HEK293 (cell line): ENCODE data around the gene LRRC23.

Experiments
- CTCF ChIA-PET: fragments of 350-600 bp; formaldehyde crosslinking; extraction: SDS; loops from one replicate; lab custom pipeline; 2021; ENCODE audit warnings: antibody characterized with exemption; lab: Yijun Ruan, JAX
- POLR2A ChIA-PET: fragments of 300-600 bp; formaldehyde crosslinking; extraction: SDS; loops from one replicate; lab custom pipeline; 2020; ENCODE audit warnings: antibody characterized with exemption, inconsistent platforms; lab: Yijun Ruan, JAX
- H3K27ac ChIP-seq: fragments of 200-500 bp; sonication (Bioruptor generic); 2 replicates; pipeline ENCODE4 v1.5.1; 2014; ENCODE audit warnings: low read depth, low read length, control low read depth, inconsistent platforms; ENCODE audit errors: extremely low read depth
- H3K36me3 ChIP-seq, 2 experiments: fragments of 200-500 bp in 1 of 2; sonication (Bioruptor generic) in 1 of 2; 1 replicate in 1 of 2; 2 replicates in 1 of 2; pipeline ENCODE4 v1.5.1; 2014 to 2017; ENCODE audit warnings: inconsistent platforms in 2 of 2, low read length in 2 of 2; ENCODE audit not compliant: control insufficient read depth in 2 of 2, insufficient read depth in 1 of 2
- H3K4me1 ChIP-seq: fragments of 200-500 bp; sonication (Bioruptor generic); 2 replicates; pipeline ENCODE4 v1.5.1; 2014; ENCODE audit warnings: mild to moderate bottlenecking, low read length, inconsistent platforms; ENCODE audit not compliant: control insufficient read depth, insufficient read depth
- H3K4me3 ChIP-seq: 2 replicates; pipeline ENCODE4 v1.5.1; 2011; ENCODE audit warnings: low read depth, mild to moderate bottlenecking, control low read depth, low read length, moderate library complexity
- H3K9me3 ChIP-seq: fragments of 200-500 bp; sonication (Bioruptor generic); 2 replicates; pipeline ENCODE4 v1.5.1; 2014; ENCODE audit warnings: low read depth, low read length, inconsistent platforms; ENCODE audit not compliant: control insufficient read depth, insufficient read depth
- GLI2 ChIP-seq: fragments of 450-650 bp; formaldehyde crosslinking; IDR thresholded peaks from 2 replicates; pipeline ENCODE4; 2017; ENCODE audit warnings: missing biosample characterization, missing genetic modification characterization, low read depth, borderline replicate concordance
- GLI4 ChIP-seq: fragments of 450-650 bp; formaldehyde crosslinking; IDR thresholded peaks from 2 replicates; pipeline ENCODE4 v1.5.1; 2016; ENCODE audit warnings: missing biosample characterization, missing genetic modification characterization
- HOXC10 ChIP-seq: sonication (generic); formaldehyde crosslinking; IDR thresholded peaks from 2 replicates; pipeline ENCODE4 v1.8.1; 2023; ENCODE audit warnings: mild to moderate bottlenecking, missing genetic modification reagents
- KLF7 ChIP-seq: fragments of 450-650 bp; formaldehyde crosslinking; IDR thresholded peaks from 2 replicates; pipeline ENCODE4 v1.5.1; 2016; ENCODE audit warnings: missing biosample characterization, missing genetic modification characterization, borderline replicate concordance
- SCRT1 ChIP-seq: fragments of 450-650 bp; formaldehyde crosslinking; IDR thresholded peaks from 2 replicates; pipeline ENCODE4 v1.5.1; 2016; ENCODE audit warnings: missing biosample characterization, missing genetic modification characterization, borderline replicate concordance
- SP3 ChIP-seq: fragments of 450-650 bp; formaldehyde crosslinking; IDR thresholded peaks from 2 replicates; pipeline ENCODE4 v1.5.1; 2016; ENCODE audit warnings: missing biosample characterization, missing genetic modification characterization
- ZFP37 ChIP-seq: fragments of 450-650 bp; formaldehyde crosslinking; IDR thresholded peaks from 2 replicates; pipeline ENCODE4 v1.5.1; 2016; ENCODE audit warnings: missing biosample characterization, missing genetic modification characterization
- ZNF138 ChIP-seq: fragments of 450-650 bp; formaldehyde crosslinking; IDR thresholded peaks from 2 replicates; pipeline ENCODE4 v1.5.1; 2016; ENCODE audit warnings: missing biosample characterization, missing genetic modification characterization, borderline replicate concordance
- ZNF174 ChIP-seq: fragments of 450-650 bp; formaldehyde crosslinking; IDR thresholded peaks from 2 replicates; pipeline ENCODE4 v1.5.0; 2017; ENCODE audit warnings: missing biosample characterization, mild to moderate bottlenecking, missing genetic modification characterization
- ZNF214 ChIP-seq: fragments of 450-650 bp; formaldehyde crosslinking; IDR thresholded peaks from 2 replicates; pipeline ENCODE4 v1.5.1; 2017; ENCODE audit warnings: missing biosample characterization, mild to moderate bottlenecking, missing genetic modification characterization, borderline replicate concordance
- ZNF248 ChIP-seq: fragments of 450-650 bp; formaldehyde crosslinking; IDR thresholded peaks from 2 replicates; pipeline ENCODE4 v1.5.1; 2017; ENCODE audit warnings: missing biosample characterization, missing genetic modification characterization
- ZNF311 ChIP-seq: fragments of 450-650 bp; formaldehyde crosslinking; IDR thresholded peaks from 2 replicates; pipeline ENCODE4 v1.5.1; 2017; ENCODE audit warnings: missing biosample characterization, missing genetic modification characterization, borderline replicate concordance
- ZNF335 ChIP-seq: fragments of 450-650 bp; formaldehyde crosslinking; conservative IDR thresholded peaks from 2 replicates; pipeline ENCODE4 v1.5.1; 2016; ENCODE audit warnings: missing biosample characterization, missing genetic modification characterization
- ZNF391 ChIP-seq: fragments of 450-650 bp; formaldehyde crosslinking; IDR thresholded peaks from 2 replicates; pipeline ENCODE4 v1.5.1; 2016; ENCODE audit warnings: low read depth, missing biosample characterization, missing genetic modification characterization, borderline replicate concordance
- ZNF621 ChIP-seq: fragments of 450-650 bp; formaldehyde crosslinking; IDR thresholded peaks from 2 replicates; pipeline ENCODE4 v1.5.1; 2017; ENCODE audit warnings: missing biosample characterization, missing genetic modification characterization
- ZNF654 ChIP-seq: fragments of 450-650 bp; formaldehyde crosslinking; IDR thresholded peaks from 2 replicates; pipeline ENCODE4 v1.5.1; 2016; ENCODE audit warnings: low read depth, missing biosample characterization, missing genetic modification characterization
- ZNF785 ChIP-seq: fragments of 450-650 bp; formaldehyde crosslinking; IDR thresholded peaks from 2 replicates; pipeline ENCODE4 v1.5.1; 2016; ENCODE audit warnings: missing biosample characterization, missing genetic modification characterization
- TF ChIP-seq, protein P1 (sequence below): fragments of 450-650 bp; formaldehyde crosslinking; IDR thresholded peaks from 2 replicates; pipeline ENCODE4 v1.5.1; 2016; ENCODE audit warnings: missing biosample characterization, missing genetic modification characterization
- TF ChIP-seq, protein P2 (sequence below): fragments of 450-650 bp; formaldehyde crosslinking; IDR thresholded peaks from 2 replicates; pipeline ENCODE4 v1.5.1; 2016; ENCODE audit warnings: missing biosample characterization, missing genetic modification characterization
- TF ChIP-seq, protein P3 (sequence below): fragments of 450-650 bp; formaldehyde crosslinking; IDR thresholded peaks from 2 replicates; pipeline ENCODE4 v1.5.1; 2016; ENCODE audit warnings: missing biosample characterization, missing genetic modification characterization
- TF ChIP-seq, protein P4 (sequence below): fragments of 450-650 bp; formaldehyde crosslinking; IDR thresholded peaks from 2 replicates; pipeline ENCODE4 v1.5.1; 2016; ENCODE audit warnings: missing biosample characterization, missing genetic modification characterization
- TF ChIP-seq, protein P5 (sequence below): fragments of 450-650 bp; formaldehyde crosslinking; IDR thresholded peaks from 2 replicates; pipeline ENCODE4 v1.5.1; 2017; ENCODE audit warnings: missing biosample characterization, missing genetic modification characterization

Gene LRRC23

DNA sequence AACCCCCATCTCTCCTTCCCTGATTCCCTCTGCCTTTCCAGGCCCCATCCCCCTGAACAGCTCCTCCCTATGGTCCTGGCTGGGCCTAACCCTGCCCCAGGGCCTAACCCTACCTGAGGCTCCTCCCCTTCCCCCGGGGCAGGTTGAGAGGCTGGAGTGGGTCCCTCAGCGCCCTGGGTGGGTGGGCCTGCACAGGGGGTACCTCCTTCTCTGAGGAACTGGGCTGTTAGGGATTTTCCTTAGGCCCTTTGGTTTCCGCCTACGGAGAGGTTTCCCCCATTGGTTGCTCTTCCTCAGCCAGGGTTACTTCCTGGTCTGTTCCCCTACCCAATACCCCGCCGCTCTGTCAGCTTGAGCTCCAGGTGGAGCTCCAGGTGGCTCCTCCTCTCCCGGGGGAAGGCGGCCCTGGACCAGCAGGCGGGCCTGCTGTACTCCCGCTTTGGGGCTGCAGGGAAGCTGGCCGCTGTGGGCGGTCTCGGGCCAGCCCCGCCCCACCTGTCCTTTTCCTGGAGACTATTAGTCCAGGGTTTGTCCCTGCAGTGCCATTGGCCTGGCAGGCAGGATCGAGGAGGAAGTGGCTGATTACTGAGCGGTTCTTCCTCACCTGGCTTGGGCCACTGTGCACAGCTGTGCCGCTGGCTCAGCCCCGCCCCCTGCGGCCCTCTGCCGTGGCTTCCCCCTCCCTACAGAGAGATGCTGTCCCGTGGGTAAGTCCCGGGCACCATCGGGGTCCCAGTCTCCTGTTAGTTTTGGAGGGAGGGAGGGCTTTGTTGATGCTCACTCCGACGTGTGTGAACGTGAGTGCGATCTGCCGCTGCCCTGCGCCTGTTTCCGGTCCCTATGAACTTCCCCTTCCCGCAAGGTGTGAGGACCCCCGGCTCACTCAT lies 41.7 kb downstream of the LRRC23 start:
- H3K4me3 ChIP-seq: peak overlapping the region; percentile 53
- ChIA-PET POLR2A (interaction anchor here (0.6 to 4.9 kb wide), 28 partner anchors 9 to 412 kb away, joined by 3 to 99 read pairs (median 5); partner anchors contain the start of genes C1RL, CDCA3, GAPDH and LPCAT3), CTCF (interaction anchor here (0.6 to 6.8 kb wide), 17 partner anchors 8 to 198 kb away, joined by 3 to 138 read pairs (median 8); partner anchors contain the start of genes C1R and SPSB2)
- H3K27ac ChIP-seq: peak overlapping the region; percentile 50
- H3K9me3 ChIP-seq: no peaks in the 10 kb centered on the region
- H3K36me3 ChIP-seq: peaks cover 0 to 15% of the 10 kb centered on the region in 2 experiments; a peak in 1 of 3 replicates
- peaks cover 14% of the 10 kb centered on the region for H3K4me1 ChIP-seq
- TF ChIP-seq ZNF248 (tag by site-specific recombination): no peak
- TF ChIP-seq, protein P1, sequence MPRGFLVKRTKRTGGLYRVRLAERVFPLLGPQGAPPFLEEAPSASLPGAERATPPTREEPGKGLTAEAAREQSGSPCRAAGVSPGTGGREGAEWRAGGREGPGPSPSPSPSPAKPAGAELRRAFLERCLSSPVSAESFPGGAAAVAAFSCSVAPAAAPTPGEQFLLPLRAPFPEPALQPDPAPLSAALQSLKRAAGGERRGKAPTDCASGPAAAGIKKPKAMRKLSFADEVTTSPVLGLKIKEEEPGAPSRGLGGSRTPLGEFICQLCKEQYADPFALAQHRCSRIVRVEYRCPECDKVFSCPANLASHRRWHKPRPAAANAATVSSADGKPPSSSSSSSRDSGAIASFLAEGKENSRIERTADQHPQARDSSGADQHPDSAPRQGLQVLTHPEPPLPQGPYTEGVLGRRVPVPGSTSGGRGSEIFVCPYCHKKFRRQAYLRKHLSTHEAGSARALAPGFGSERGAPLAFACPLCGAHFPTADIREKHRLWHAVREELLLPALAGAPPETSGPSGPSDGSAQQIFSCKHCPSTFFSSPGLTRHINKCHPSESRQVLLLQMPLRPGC (tag by site-specific recombination): no peak
- no peak for TF ChIP-seq ZNF785
- peak; percentile 96 for TF ChIP-seq SP3 (tag by site-specific recombination)
- no peak for TF ChIP-seq ZNF391 (tag by site-specific recombination)
- no peak for TF ChIP-seq ZNF311 (tag by site-specific recombination)
- no peak for TF ChIP-seq GLI2 (tag by site-specific recombination)
- TF ChIP-seq, protein P2, sequence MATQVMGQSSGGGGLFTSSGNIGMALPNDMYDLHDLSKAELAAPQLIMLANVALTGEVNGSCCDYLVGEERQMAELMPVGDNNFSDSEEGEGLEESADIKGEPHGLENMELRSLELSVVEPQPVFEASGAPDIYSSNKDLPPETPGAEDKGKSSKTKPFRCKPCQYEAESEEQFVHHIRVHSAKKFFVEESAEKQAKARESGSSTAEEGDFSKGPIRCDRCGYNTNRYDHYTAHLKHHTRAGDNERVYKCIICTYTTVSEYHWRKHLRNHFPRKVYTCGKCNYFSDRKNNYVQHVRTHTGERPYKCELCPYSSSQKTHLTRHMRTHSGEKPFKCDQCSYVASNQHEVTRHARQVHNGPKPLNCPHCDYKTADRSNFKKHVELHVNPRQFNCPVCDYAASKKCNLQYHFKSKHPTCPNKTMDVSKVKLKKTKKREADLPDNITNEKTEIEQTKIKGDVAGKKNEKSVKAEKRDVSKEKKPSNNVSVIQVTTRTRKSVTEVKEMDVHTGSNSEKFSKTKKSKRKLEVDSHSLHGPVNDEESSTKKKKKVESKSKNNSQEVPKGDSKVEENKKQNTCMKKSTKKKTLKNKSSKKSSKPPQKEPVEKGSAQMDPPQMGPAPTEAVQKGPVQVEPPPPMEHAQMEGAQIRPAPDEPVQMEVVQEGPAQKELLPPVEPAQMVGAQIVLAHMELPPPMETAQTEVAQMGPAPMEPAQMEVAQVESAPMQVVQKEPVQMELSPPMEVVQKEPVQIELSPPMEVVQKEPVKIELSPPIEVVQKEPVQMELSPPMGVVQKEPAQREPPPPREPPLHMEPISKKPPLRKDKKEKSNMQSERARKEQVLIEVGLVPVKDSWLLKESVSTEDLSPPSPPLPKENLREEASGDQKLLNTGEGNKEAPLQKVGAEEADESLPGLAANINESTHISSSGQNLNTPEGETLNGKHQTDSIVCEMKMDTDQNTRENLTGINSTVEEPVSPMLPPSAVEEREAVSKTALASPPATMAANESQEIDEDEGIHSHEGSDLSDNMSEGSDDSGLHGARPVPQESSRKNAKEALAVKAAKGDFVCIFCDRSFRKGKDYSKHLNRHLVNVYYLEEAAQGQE (tag by site-specific recombination): no peak
- no peak for TF ChIP-seq SCRT1 (tag by site-specific recombination)
- peak; percentile 56; the same call in 1 of the 2 replicates for TF ChIP-seq ZNF335
- no peak for TF ChIP-seq ZNF621 (tag by site-specific recombination)
- TF ChIP-seq HOXC10 (CRISPR knock-in tag): no peak
- TF ChIP-seq ZNF174 (tag by site-specific recombination): no peak
- TF ChIP-seq, protein P3, sequence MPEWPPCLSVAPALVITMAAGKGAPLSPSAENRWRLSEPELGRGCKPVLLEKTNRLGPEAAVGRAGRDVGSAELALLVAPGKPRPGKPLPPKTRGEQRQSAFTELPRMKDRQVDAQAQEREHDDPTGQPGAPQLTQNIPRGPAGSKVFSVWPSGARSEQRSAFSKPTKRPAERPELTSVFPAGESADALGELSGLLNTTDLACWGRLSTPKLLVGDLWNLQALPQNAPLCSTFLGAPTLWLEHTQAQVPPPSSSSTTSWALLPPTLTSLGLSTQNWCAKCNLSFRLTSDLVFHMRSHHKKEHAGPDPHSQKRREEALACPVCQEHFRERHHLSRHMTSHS (tag by site-specific recombination): no peak
- TF ChIP-seq, protein P4, sequence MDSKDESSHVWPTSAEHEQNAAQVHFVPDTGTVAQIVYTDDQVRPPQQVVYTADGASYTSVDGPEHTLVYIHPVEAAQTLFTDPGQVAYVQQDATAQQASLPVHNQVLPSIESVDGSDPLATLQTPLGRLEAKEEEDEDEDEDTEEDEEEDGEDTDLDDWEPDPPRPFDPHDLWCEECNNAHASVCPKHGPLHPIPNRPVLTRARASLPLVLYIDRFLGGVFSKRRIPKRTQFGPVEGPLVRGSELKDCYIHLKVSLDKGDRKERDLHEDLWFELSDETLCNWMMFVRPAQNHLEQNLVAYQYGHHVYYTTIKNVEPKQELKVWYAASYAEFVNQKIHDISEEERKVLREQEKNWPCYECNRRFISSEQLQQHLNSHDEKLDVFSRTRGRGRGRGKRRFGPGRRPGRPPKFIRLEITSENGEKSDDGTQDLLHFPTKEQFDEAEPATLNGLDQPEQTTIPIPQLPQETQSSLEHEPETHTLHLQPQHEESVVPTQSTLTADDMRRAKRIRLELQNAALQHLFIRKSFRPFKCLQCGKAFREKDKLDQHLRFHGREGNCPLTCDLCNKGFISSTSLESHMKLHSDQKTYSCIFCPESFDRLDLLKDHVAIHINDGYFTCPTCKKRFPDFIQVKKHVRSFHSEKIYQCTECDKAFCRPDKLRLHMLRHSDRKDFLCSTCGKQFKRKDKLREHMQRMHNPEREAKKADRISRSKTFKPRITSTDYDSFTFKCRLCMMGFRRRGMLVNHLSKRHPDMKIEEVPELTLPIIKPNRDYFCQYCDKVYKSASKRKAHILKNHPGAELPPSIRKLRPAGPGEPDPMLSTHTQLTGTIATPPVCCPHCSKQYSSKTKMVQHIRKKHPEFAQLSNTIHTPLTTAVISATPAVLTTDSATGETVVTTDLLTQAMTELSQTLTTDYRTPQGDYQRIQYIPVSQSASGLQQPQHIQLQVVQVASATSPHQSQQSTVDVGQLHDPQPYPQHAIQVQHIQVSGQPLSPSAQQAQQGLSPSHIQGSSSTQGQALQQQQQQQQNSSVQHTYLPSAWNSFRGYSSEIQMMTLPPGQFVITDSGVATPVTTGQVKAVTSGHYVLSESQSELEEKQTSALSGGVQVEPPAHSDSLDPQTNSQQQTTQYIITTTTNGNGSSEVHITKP (tag by site-specific recombination): peak; percentile 28; the same call in 1 of the 2 replicates
- TF ChIP-seq ZNF138: no peak
- TF ChIP-seq GLI4 (tag by site-specific recombination): no peak
- TF ChIP-seq, protein P5, sequence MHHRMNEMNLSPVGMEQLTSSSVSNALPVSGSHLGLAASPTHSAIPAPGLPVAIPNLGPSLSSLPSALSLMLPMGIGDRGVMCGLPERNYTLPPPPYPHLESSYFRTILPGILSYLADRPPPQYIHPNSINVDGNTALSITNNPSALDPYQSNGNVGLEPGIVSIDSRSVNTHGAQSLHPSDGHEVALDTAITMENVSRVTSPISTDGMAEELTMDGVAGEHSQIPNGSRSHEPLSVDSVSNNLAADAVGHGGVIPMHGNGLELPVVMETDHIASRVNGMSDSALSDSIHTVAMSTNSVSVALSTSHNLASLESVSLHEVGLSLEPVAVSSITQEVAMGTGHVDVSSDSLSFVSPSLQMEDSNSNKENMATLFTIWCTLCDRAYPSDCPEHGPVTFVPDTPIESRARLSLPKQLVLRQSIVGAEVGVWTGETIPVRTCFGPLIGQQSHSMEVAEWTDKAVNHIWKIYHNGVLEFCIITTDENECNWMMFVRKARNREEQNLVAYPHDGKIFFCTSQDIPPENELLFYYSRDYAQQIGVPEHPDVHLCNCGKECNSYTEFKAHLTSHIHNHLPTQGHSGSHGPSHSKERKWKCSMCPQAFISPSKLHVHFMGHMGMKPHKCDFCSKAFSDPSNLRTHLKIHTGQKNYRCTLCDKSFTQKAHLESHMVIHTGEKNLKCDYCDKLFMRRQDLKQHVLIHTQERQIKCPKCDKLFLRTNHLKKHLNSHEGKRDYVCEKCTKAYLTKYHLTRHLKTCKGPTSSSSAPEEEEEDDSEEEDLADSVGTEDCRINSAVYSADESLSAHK (tag by site-specific recombination): no peak
- TF ChIP-seq ZNF654: no peak
- TF ChIP-seq ZFP37 (tag by site-specific recombination): no peak
- no peak for TF ChIP-seq KLF7 (tag by site-specific recombination)
- no peak for TF ChIP-seq ZNF214 (tag by site-specific recombination)
